GM21381 (cell line): ENCODE data around the gene CUL7.
"Not testable (repeated sequence)": the region's sequence is repeated elsewhere in the genome, so short reads cannot be mapped to it uniquely, and the experiment has no call there.

ENCODE experiments used
- ATAC-seq: cut with Tn5 transposase; IDR thresholded peaks from one replicate; pipeline ENCODE4 v1.9.1; 2021; ENCODE audit warnings: mild to moderate bottlenecking, moderate library complexity; ENCODE audit not compliant: unreplicated experiment

The CUL7 gene

GRCh38 chr6:43019152-43019551 lies 34.5 kb downstream of the CUL7 start:
- no peak for ATAC-seq

- no peak for ATAC-seq
These were observed 36.7 kb downstream of the CUL7 start for GRCh38 chr6:43016943-43017334.

GRCh38 chr6:43016176-43016942 lies 37.3 kb downstream of the CUL7 start:
- no peak for ATAC-seq

- ATAC-seq: no peak
These were observed 39.2 kb downstream of the CUL7 start for GRCh38 chr6:43014434-43014909.

GRCh38 chr6:43013843-43014433 lies 39.7 kb downstream of the CUL7 start, which contains the start of the genes KLHDC3 and MEA1:
Gene KLHDC3 (plus strand): TSS chr6:43014249. CDS start chr6:43017193, 2,944 bp downstream.
Gene MEA1 (minus strand): TSS chr6:43013946. CDS start chr6:43013813, 133 bp downstream.
- peak; percentile 92 for ATAC-seq

GRCh38 chr6:43013097-43013842 lies 40.4 kb downstream of the CUL7 start:
- no peak for ATAC-seq

GRCh38 chr6:43012364-43012763 lies 41.3 kb downstream of the CUL7 start:
- no peak for ATAC-seq

- ATAC-seq: no peak
These were observed 42.4 kb downstream of the CUL7 start for GRCh38 chr6:43011207-43011606.

GRCh38 chr6:43009124-43009523 lies 44.5 kb downstream of the CUL7 start:
- no peak for ATAC-seq

GRCh38 chr6:43007126-43007525 lies 46.5 kb downstream of the CUL7 start:
- ATAC-seq: no peak

GRCh38 chr6:43006251-43006650 lies 47.4 kb downstream of the CUL7 start:
- ATAC-seq: no peak

GRCh38 chr6:43005844-43006243 lies 47.8 kb downstream of the CUL7 start:
- no peak for ATAC-seq

GRCh38 chr6:43001843-43002242 lies 51.8 kb downstream of the CUL7 start:
- no peak for ATAC-seq

- not testable (repeated sequence) for ATAC-seq
These were observed 55.4 kb downstream of the CUL7 start for GRCh38 chr6:42998205-42998604.

- no peak for ATAC-seq
These were observed 57.1 kb downstream of the CUL7 start for GRCh38 chr6:42996513-42996912.

GRCh38 chr6:42993445-42993844 lies 60.2 kb downstream of the CUL7 start:
- ATAC-seq: no peak

- ATAC-seq: no peak
These were observed 63.7 kb downstream of the CUL7 start for GRCh38 chr6:42989923-42990322.

GRCh38 chr6:42988486-42989020 lies 65.1 kb downstream of the CUL7 start:
- no peak for ATAC-seq
